HepG2 (cell line): Measurements from ENCODE around the gene OTUB2. TPM values are rescaled to one million over a fixed set of nuclear protein-coding genes. Genes with fewer than 3 reads are reported as not detected.

Source experiments
- BATF2 ChIP-seq: sonication (generic); formaldehyde crosslinking; IDR thresholded peaks from 2 replicates; pipeline ENCODE4 v1.8.0; 2022; ENCODE audit warnings: mild to moderate bottlenecking, missing genetic modification reagents, moderate library complexity
- ELF3 ChIP-seq: IDR thresholded peaks from 2 replicates; pipeline ENCODE4 v1.6.1; 2016; ENCODE audit warnings: missing genetic modification reagents, missing compliant biosample characterization
- FIP1L1 ChIP-seq: fragments of 200-400 bp; formaldehyde crosslinking; IDR thresholded peaks from 2 replicates; pipeline ENCODE4 v1.6.1; 2018; ENCODE audit warnings: low read depth, mild to moderate bottlenecking, low read length, moderate library complexity, borderline replicate concordance; ENCODE audit not compliant: insufficient read depth
- FOXA1 ChIP-seq, 2 experiments: fragments of 450-650 bp in 1 of 2; sonication (generic) in 1 of 2; formaldehyde crosslinking in 1 of 2; IDR thresholded peaks; 2 replicates each; pipeline versions ENCODE4 v1.4.0 to v1.6.1; 2016 to 2020; ENCODE audit warnings: missing genetic modification reagents in 1 of 2
- FOXA3 ChIP-seq: IDR thresholded peaks from 2 replicates; pipeline ENCODE4 v1.6.1; 2016; ENCODE audit warnings: missing genetic modification reagents, missing compliant biosample characterization
- KDM2A ChIP-seq: sonication (generic); formaldehyde crosslinking; IDR thresholded peaks from 2 replicates; pipeline ENCODE4 v1.4.0; 2020; ENCODE audit warnings: low read depth, missing genetic modification reagents, borderline replicate concordance
- MED13 ChIP-seq: sonication (generic); formaldehyde crosslinking; IDR thresholded peaks from 2 replicates; pipeline ENCODE4 v1.5.0; 2020; ENCODE audit warnings: missing genetic modification reagents
- MLX ChIP-seq: IDR thresholded peaks from 2 replicates; pipeline ENCODE4 v1.6.1; 2016
- MYNN ChIP-seq: sonication (generic); formaldehyde crosslinking; IDR thresholded peaks from 2 replicates; pipeline ENCODE4 v1.4.0; 2020; ENCODE audit warnings: mild to moderate bottlenecking, low read depth, missing genetic modification reagents
- NCOA1 ChIP-seq: sonication (generic); formaldehyde crosslinking; IDR thresholded peaks from 2 replicates; pipeline ENCODE4 v1.9.0; 2021; ENCODE audit warnings: missing genetic modification reagents
- NCOR1 ChIP-seq: fragments of 200-600 bp; sonication (generic); IDR thresholded peaks from 2 replicates; pipeline ENCODE4 v1.7.0; 2017; ENCODE audit warnings: antibody characterized with exemption, low read length, borderline replicate concordance
- POLR2A ChIP-seq, 2 experiments: IDR thresholded peaks; 2 replicates each; pipeline ENCODE4 v1.6.1; 2011; ENCODE audit warnings: low read depth in 2 of 2, low read length in 2 of 2, mild to moderate bottlenecking in 1 of 2, moderate library complexity in 1 of 2; ENCODE audit not compliant: insufficient read depth in 1 of 2
- RAD51 ChIP-seq: fragments of 450-650 bp; IDR thresholded peaks from 2 replicates; pipeline ENCODE4 v1.6.1; 2016; ENCODE audit warnings: borderline replicate concordance
- RARA ChIP-seq: IDR thresholded peaks from 2 replicates; pipeline ENCODE4 v1.6.1; 2016; ENCODE audit warnings: missing genetic modification reagents, missing compliant biosample characterization
- RFX3 ChIP-seq: IDR thresholded peaks from 2 replicates; pipeline ENCODE4 v1.6.1; 2016; ENCODE audit warnings: missing biosample characterization, missing genetic modification reagents
- ZFP62 ChIP-seq: sonication (generic); formaldehyde crosslinking; IDR thresholded peaks from 2 replicates; pipeline ENCODE4 v1.4.0; 2020; ENCODE audit warnings: missing genetic modification reagents
- ZNF138 ChIP-seq: sonication (generic); formaldehyde crosslinking; IDR thresholded peaks from 2 replicates; pipeline ENCODE4 v1.5.0; 2020; ENCODE audit warnings: mild to moderate bottlenecking, low read depth, missing genetic modification reagents
- ZNF17 ChIP-seq: sonication (generic); formaldehyde crosslinking; IDR thresholded peaks from 2 replicates; pipeline ENCODE4 v1.5.0; 2020; ENCODE audit warnings: mild to moderate bottlenecking, missing genetic modification reagents
- ZNF224 ChIP-seq: sonication (generic); formaldehyde crosslinking; IDR thresholded peaks from 2 replicates; pipeline ENCODE4 v1.5.0; 2020; ENCODE audit warnings: mild to moderate bottlenecking, missing genetic modification reagents
- ZNF256 ChIP-seq: sonication (generic); formaldehyde crosslinking; conservative IDR thresholded peaks from 2 replicates; pipeline ENCODE4 v1.4.0; 2020; ENCODE audit warnings: missing genetic modification reagents
- ZNF264 ChIP-seq: sonication (generic); formaldehyde crosslinking; IDR thresholded peaks from 2 replicates; pipeline ENCODE4 v1.4.0; 2020; ENCODE audit warnings: missing genetic modification reagents
- ZNF274 ChIP-seq: sonication (generic); formaldehyde crosslinking; IDR thresholded peaks from 2 replicates; pipeline ENCODE4 v1.5.1; 2020; ENCODE audit warnings: mild to moderate bottlenecking, missing genetic modification reagents
- ZNF276 ChIP-seq: sonication (generic); formaldehyde crosslinking; IDR thresholded peaks from 2 replicates; pipeline ENCODE4 v1.4.0; 2020; ENCODE audit warnings: mild to moderate bottlenecking, low read depth, missing genetic modification reagents
- ZNF530 ChIP-seq: sonication (generic); formaldehyde crosslinking; IDR thresholded peaks from 2 replicates; pipeline ENCODE4 v1.5.0; 2020; ENCODE audit warnings: low read depth, mild to moderate bottlenecking, missing genetic modification reagents
- ZNF720 ChIP-seq: sonication (generic); formaldehyde crosslinking; IDR thresholded peaks from 2 replicates; pipeline ENCODE4 v1.4.0; 2020; ENCODE audit warnings: missing genetic modification reagents
- ZNF740 ChIP-seq: sonication (generic); formaldehyde crosslinking; IDR thresholded peaks from 2 replicates; pipeline ENCODE4 v1.4.0; 2020; ENCODE audit warnings: missing genetic modification reagents
- polyA plus RNA-seq, 8 experiments: library from polyadenylated mRNA; depleted of rRNA in 3 of 8; stranded (reverse) in 7 of 8; unstranded in 1 of 8; fragments of >200 nt; fragmentation: Illumina TruSeq in 4 of 8; extraction: Trizol in 4 of 8; gene quantifications; 2 replicates each; pipeline versions ENCODE4 v1.2.1 to v1.2.3, GENCODE V29; 2011 to 2016; ENCODE audit warnings: low read depth in 4 of 8, missing spikeins in 1 of 8, mixed read lengths in 1 of 8; ENCODE audit not compliant: insufficient read depth in 1 of 8
- total RNA-seq, 5 experiments: library from RNA; depleted of rRNA; stranded (reverse); fragments of >200 nt; fragmentation: Illumina TruSeq; extraction: Trizol; gene quantifications; 2 replicates each; pipeline ENCODE4 v1.2.3, GENCODE V29; 2016; ENCODE audit warnings: low read depth in 1 of 5

OTUB2 gene
- total and polyA plus RNA-seq, 2 of the 13 experiments (the other 11 are each of a cell fraction or from before 2014, with no cell fraction given): 2.2 to 2.4 TPM

GRCh38 chr14:93984987-93985410 is 41.1 kb upstream of the OTUB2 start (continued):
- no peak for TF ChIP-seq ZNF138 (CRISPR knock-in tag)
- TF ChIP-seq NCOR1: no peak
- TF ChIP-seq POLR2A (IDR thresholded peaks at IDR 0.05; ENCODE audit: insufficient read depth in 1 of 2, low read depth in 2 of 2, low read length in 2 of 2): no peak
- no peak for TF ChIP-seq ZNF530
- no peak for TF ChIP-seq ZNF740 (CRISPR knock-in tag)
- peak; percentile 39; the same call in 1 of the 2 replicates for TF ChIP-seq KDM2A (CRISPR knock-in tag)
- TF ChIP-seq FOXA1 (IDR thresholded peaks at IDR 0.05): no peak
- peak; percentile 22; the same call in 1 of the 2 replicates for TF ChIP-seq FOXA1 (CRISPR knock-in tag; IDR thresholded peaks at IDR 0.05)
- no peak for TF ChIP-seq MYNN
- no peak for TF ChIP-seq ZNF264
- no peak for TF ChIP-seq ZNF720 (CRISPR knock-in tag)
- TF ChIP-seq MLX (CRISPR knock-in tag): peak; percentile 42; the same call in 1 of the 2 replicates
- no peak for TF ChIP-seq MED13
- no peak for TF ChIP-seq NCOA1
- TF ChIP-seq RFX3 (CRISPR knock-in tag): no peak
- no peak for TF ChIP-seq ZNF224 (CRISPR knock-in tag)
- no peak for TF ChIP-seq ZNF17 (CRISPR knock-in tag)
- TF ChIP-seq FIP1L1: no peak
- peak; percentile 71 for TF ChIP-seq RARA (CRISPR knock-in tag)
- TF ChIP-seq ZNF276: no peak
- TF ChIP-seq ZNF256 (CRISPR knock-in tag): no peak
- TF ChIP-seq RAD51: no peak
- 0 out of 2 replicates have a peak, but pooled peaks have one; percentile 13 for TF ChIP-seq FOXA3 (CRISPR knock-in tag)
- TF ChIP-seq ZFP62 (CRISPR knock-in tag): no peak
- TF ChIP-seq ELF3 (CRISPR knock-in tag): no peak
- TF ChIP-seq ZNF274: peak; percentile 71; the same call in 1 of the 2 replicates
- TF ChIP-seq BATF2 (CRISPR knock-in tag): no peak
